ENCODE measurements around the gene MYOZ3. TPM values are rescaled to one million over a fixed set of nuclear protein-coding genes. Genes with fewer than 3 reads are reported as not detected.
A peak's percentile ranks its signal among the peaks of the same experiment; 100 is the strongest.

MYOZ3 gene
- total RNA-seq, 1 experiment from 2014 or later, result not detected

DNA sequence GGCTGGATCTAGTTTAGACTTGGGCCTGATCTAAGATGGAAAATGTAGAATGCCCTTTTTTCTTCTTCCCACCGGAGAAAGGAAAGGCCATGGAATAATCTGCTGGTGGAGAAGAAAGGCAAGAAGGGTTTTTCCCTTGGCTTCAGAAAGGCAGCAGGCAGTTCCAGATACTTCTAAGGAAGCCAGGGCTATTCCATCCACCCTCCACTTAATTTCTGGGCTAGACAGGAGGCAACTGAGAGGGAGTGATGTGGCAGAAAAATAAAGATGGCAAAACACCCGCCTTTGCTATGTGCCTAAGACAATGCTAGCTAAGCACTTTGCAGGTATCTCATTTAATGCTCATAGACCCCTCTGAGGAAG lies 9.9 kb downstream of the MYOZ3 start:
- no peaks in the 10 kb centered on the region for H3K9me3 Mint-ChIP-seq (ENCODE audit: low read depth, unreplicated experiment)
- intact Hi-C loops (cut with micrococcal nuclease; ENCODE audit: unreplicated experiment), result no loop called here
- H3K4me1 Mint-ChIP-seq (ENCODE audit: low read depth, unreplicated experiment), result no peaks in the 10 kb centered on the region
- TF ChIP-seq CTCF (IDR thresholded peaks at IDR 0.05; ENCODE audit: unreplicated experiment), result no peak
- H3K27me3 Mint-ChIP-seq (ENCODE audit: unreplicated experiment), result peaks cover 21% of the 10 kb centered on the region
- H3K27ac Mint-ChIP-seq (ENCODE audit: unreplicated experiment), result no peak overlapping the region
- CTCF ChIA-PET, result interaction anchor here (0.6 to 1.9 kb wide), 2 partner anchors 30 to 1515 kb away, joined by 3 to 5 read pairs; partner anchors contain the start of gene RBM22
- H3K36me3 Mint-ChIP-seq (ENCODE audit: insufficient read depth, unreplicated experiment), result no peaks in the 10 kb centered on the region
- no TSS peak for BruUV-seq (replicated peaks)
- DNase-seq, result no peak
- no peak overlapping the region for H3K4me3 Mint-ChIP-seq (ENCODE audit: low read depth, unreplicated experiment)

DNA sequence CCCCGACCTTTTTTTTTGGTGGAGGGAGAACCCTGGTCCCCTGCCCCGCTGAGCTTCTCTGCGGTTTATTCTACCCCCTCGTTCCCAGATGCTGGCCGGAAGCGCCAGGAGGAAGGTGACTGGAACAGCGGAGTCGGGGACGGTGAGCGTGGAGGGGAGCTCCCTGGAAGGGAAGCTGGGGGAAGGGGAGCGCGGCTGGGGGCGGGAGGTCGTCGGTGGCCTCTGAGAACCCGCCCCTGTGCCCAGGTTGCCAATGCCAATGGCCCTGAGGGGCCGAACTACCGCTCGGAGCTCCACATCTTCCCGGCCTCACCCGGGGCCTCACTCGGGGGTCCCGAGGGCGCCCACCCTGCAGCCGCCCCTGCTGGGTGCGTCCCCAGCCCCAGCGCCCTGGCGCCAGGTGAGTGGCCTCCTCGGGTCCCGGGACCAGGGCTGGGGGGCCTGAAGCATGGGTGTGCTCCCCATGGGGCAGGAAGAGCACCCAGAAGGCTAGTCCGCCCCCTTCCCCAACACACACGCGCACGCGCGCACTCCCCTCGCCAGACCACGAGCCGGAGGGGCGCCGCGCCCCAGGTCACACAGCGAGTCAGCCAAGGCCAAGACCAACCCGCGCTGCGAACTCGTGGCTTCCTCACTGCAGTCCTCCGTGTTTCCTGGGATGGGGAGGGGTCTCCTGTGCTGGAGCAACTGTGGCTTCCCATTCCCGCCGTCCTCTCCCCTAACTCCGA lies 10.6 kb downstream of the MYOZ3 start:
- H3K4me1 Mint-ChIP-seq (ENCODE audit: low read depth, unreplicated experiment), result no peaks in the 10 kb centered on the region
- intact Hi-C loops (cut with micrococcal nuclease; ENCODE audit: unreplicated experiment), result no loop called here
- no peaks in the 10 kb centered on the region for H3K9me3 Mint-ChIP-seq (ENCODE audit: low read depth, unreplicated experiment)
- TF ChIP-seq CTCF (IDR thresholded peaks at IDR 0.05; ENCODE audit: unreplicated experiment), result no peak
- H3K27ac Mint-ChIP-seq (ENCODE audit: unreplicated experiment), result no peak overlapping the region
- H3K4me3 Mint-ChIP-seq (ENCODE audit: low read depth, unreplicated experiment), result peak overlapping the region; percentile 69
- DNase-seq, result no peak
- no peaks in the 10 kb centered on the region for H3K36me3 Mint-ChIP-seq (ENCODE audit: insufficient read depth, unreplicated experiment)
- H3K27me3 Mint-ChIP-seq (ENCODE audit: unreplicated experiment), result peaks cover 21% of the 10 kb centered on the region
- CTCF ChIA-PET, result interaction anchor here (1.9 kb wide), 1 partner anchor 29 kb away, joined by 5 read pairs; the partner anchor contains the start of gene RBM22
- BruUV-seq (replicated peaks), result no TSS peak

DNA sequence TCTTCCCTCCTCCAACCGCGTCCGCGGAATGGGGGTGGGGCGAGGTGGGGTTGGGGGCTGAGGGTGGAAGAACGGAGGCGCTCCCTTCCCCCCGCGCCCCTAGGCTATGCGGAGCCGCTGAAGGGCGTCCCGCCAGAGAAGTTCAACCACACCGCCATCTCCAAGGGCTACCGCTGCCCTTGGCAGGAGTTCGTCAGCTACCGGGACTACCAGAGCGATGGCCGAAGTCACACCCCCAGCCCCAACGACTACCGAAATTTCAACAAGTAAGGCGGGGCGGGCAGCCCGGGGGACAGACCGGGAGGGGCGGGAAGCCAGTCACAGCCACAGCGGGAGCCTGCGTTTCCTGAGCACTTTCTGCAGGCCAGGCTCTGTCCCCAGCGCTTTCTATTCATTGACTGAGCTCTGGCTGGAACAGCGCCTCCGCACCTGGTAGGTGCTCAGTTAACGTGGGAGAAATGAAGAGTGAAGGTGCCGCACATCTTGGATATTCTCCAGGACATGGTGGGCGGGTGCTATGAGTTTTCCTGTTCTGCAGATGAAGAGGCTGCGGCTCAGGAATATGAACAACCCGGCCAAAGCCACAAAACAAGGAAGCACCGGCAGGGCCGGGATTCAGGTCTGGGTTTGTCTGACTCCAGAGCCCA lies 11.3 kb downstream of the MYOZ3 start:
- Mint-ChIP-seq H3K9me3 (ENCODE audit: low read depth, unreplicated experiment) (no peaks in the 10 kb centered on the region), H3K27me3 (ENCODE audit: unreplicated experiment) (peaks cover 21% of the 10 kb centered on the region), H3K4me1 (ENCODE audit: low read depth, unreplicated experiment) (no peaks in the 10 kb centered on the region), H3K27ac (ENCODE audit: unreplicated experiment) (no peak overlapping the region), H3K4me3 (ENCODE audit: low read depth, unreplicated experiment) (peak overlapping the region; percentile 69), H3K36me3 (ENCODE audit: insufficient read depth, unreplicated experiment) (no peaks in the 10 kb centered on the region)
- intact Hi-C loops (cut with micrococcal nuclease; ENCODE audit: unreplicated experiment), result no loop called here
- TF ChIP-seq CTCF (IDR thresholded peaks at IDR 0.05; ENCODE audit: unreplicated experiment), result no peak
- peak; percentile 38 for DNase-seq
- CTCF ChIA-PET, result interaction anchor here (1.9 kb wide), 1 partner anchor 29 kb away, joined by 5 read pairs; the partner anchor contains the start of gene RBM22
- no TSS peak for BruUV-seq (replicated peaks)

GRCh38 chr5:150672884-150673275 lies 11.8 kb downstream of the MYOZ3 start:
- Mint-ChIP-seq H3K9me3 (ENCODE audit: low read depth, unreplicated experiment) (no peaks in the 10 kb centered on the region), H3K27me3 (ENCODE audit: unreplicated experiment) (peaks cover 21% of the 10 kb centered on the region), H3K4me1 (ENCODE audit: low read depth, unreplicated experiment) (no peaks in the 10 kb centered on the region), H3K4me3 (ENCODE audit: low read depth, unreplicated experiment) (peak overlapping the region; percentile 69), H3K27ac (ENCODE audit: unreplicated experiment) (no peak overlapping the region), H3K36me3 (ENCODE audit: insufficient read depth, unreplicated experiment) (no peaks in the 10 kb centered on the region)
- TF ChIP-seq CTCF (IDR thresholded peaks at IDR 0.05; ENCODE audit: unreplicated experiment), result no peak
- CTCF ChIA-PET, result interaction anchor here (1.9 kb wide), 1 partner anchor 28 kb away, joined by 5 read pairs; the partner anchor contains the start of gene RBM22
- intact Hi-C loops (cut with micrococcal nuclease; ENCODE audit: unreplicated experiment), result no loop called here
- BruUV-seq (replicated peaks), result no TSS peak
- DNase-seq, result no peak
